Hematopoietic multipotent progenitor cell treated with erythropoietin and hydrocortisone succinate and interleukin-3 and kit ligand, for 15 days (in vitro differentiated cells): ENCODE measurements around the gene TPD52L2.
A peak's percentile ranks its signal among the peaks of the same experiment; 100 is the strongest.
"Not testable (repeated sequence)": the region's sequence is repeated elsewhere in the genome, so short reads cannot be mapped to it uniquely, and the experiment has no call there.

Experiments
- DNase-seq: peaks from one replicate; pipeline ENCODE4 v3.0.0-alpha.2; 2015; ENCODE audit warnings: low spot score

Gene TPD52L2

GRCh38 chr20:63895952-63896263, 30.8 kb downstream of the TPD52L2 start:
- no peak for DNase-seq

GRCh38 chr20:63896264-63897105, 31.4 kb downstream of the TPD52L2 start:
- DNase-seq, result peak; percentile 51

- no peak for DNase-seq
Observed at GRCh38 chr20:63897978-63898561, 33.0 kb downstream of the TPD52L2 start.

GRCh38 chr20:63898882-63899558, 34.0 kb downstream of the TPD52L2 start:
- DNase-seq, result no peak

GRCh38 chr20:63900413-63900812, 35.3 kb downstream of the TPD52L2 start:
- no peak for DNase-seq

GRCh38 chr20:63903796-63904561, 38.9 kb downstream of the TPD52L2 start:
- DNase-seq, result no peak

GRCh38 chr20:63908008-63908682, 43.1 kb downstream of the TPD52L2 start:
- no peak for DNase-seq

GRCh38 chr20:63911176-63911575, 46.1 kb downstream of the TPD52L2 start:
- DNase-seq, result no peak

- DNase-seq, result no peak
Observed at GRCh38 chr20:63913768-63914167, 48.7 kb downstream of the TPD52L2 start.

GRCh38 chr20:63915471-63915870, 50.4 kb downstream of the TPD52L2 start:
- no peak for DNase-seq

GRCh38 chr20:63916371-63916939, 51.4 kb downstream of the TPD52L2 start:
- not testable (repeated sequence) for DNase-seq

GRCh38 chr20:63917811-63918210, 52.7 kb downstream of the TPD52L2 start:
- no peak for DNase-seq

- no peak for DNase-seq
Observed at GRCh38 chr20:63919130-63919529, 54.1 kb downstream of the TPD52L2 start.

- no peak for DNase-seq
Observed at GRCh38 chr20:63920226-63920625, 55.2 kb downstream of the TPD52L2 start.

GRCh38 chr20:63923651-63924050, 58.6 kb downstream of the TPD52L2 start:
- DNase-seq, result no peak

GRCh38 chr20:63924241-63924640, 59.2 kb downstream of the TPD52L2 start:
- no peak for DNase-seq

GRCh38 chr20:63926298-63926697, 61.2 kb downstream of the TPD52L2 start:
- DNase-seq, result no peak

- DNase-seq, result no peak
Observed at GRCh38 chr20:63929071-63929470, 64.0 kb downstream of the TPD52L2 start.

- DNase-seq, result not testable (repeated sequence)
Observed at GRCh38 chr20:63929473-63929883, 64.4 kb downstream of the TPD52L2 start.

- no peak for DNase-seq
Observed at GRCh38 chr20:63930971-63931553, 66.0 kb downstream of the TPD52L2 start.

GRCh38 chr20:63931735-63932134, 66.7 kb downstream of the TPD52L2 start:
- no peak for DNase-seq
